Measurements from ENCODE around the gene SLC29A3. TPM values are rescaled to one million over a fixed set of nuclear protein-coding genes. Genes with fewer than 3 reads are reported as not detected.
"Not testable (repeated sequence)": the region's sequence is repeated elsewhere in the genome, so short reads cannot be mapped to it uniquely, and the experiment has no call there.

SLC29A3 gene
- polyA plus RNA-seq, 1 experiment: 7.2 TPM

DNA sequence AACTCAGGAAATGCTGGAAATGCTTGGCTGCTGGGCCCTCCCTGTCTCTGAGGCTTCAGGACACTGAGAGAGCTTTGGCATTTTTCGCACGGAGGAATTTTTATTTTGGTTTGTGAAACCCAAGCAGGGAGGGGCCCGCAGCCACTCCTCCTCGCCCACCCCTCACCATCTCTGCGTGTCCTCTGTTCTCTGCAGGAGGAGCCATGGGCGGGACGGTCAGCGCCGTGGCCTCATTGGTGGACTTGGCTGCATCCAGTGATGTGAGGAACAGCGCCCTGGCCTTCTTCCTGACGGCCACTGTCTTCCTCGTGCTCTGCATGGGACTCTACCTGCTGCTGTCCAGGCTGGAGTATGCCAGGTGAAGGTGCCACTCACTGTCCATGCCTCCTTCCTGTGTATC is 36.8 kb downstream of the SLC29A3 start:
- TF ChIP-seq, protein P1, sequence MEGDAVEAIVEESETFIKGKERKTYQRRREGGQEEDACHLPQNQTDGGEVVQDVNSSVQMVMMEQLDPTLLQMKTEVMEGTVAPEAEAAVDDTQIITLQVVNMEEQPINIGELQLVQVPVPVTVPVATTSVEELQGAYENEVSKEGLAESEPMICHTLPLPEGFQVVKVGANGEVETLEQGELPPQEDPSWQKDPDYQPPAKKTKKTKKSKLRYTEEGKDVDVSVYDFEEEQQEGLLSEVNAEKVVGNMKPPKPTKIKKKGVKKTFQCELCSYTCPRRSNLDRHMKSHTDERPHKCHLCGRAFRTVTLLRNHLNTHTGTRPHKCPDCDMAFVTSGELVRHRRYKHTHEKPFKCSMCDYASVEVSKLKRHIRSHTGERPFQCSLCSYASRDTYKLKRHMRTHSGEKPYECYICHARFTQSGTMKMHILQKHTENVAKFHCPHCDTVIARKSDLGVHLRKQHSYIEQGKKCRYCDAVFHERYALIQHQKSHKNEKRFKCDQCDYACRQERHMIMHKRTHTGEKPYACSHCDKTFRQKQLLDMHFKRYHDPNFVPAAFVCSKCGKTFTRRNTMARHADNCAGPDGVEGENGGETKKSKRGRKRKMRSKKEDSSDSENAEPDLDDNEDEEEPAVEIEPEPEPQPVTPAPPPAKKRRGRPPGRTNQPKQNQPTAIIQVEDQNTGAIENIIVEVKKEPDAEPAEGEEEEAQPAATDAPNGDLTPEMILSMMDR (IDR thresholded peaks at IDR 0.05; ENCODE audit: insufficient read depth, low read depth, low read length): no peak
- Histone ChIP-seq H3K4me3 (ENCODE audit: low read depth, low read length) (no peak overlapping the region), H3K27me3 (ENCODE audit: control insufficient read depth, insufficient read depth, low read length) (no peaks in the 10 kb centered on the region), H3K36me3 (ENCODE audit: control insufficient read depth, insufficient read depth, low read length) (no peaks in the 10 kb centered on the region)
- CTCF ChIA-PET: interaction anchor here (0.6 kb wide), 1 partner anchor 286 kb away, joined by 3 read pairs; no protein-coding TSS in a partner anchor
- POLR2A ChIA-PET: no interaction called here
- no peak for DNase-seq (ENCODE audit: low read depth)

DNA sequence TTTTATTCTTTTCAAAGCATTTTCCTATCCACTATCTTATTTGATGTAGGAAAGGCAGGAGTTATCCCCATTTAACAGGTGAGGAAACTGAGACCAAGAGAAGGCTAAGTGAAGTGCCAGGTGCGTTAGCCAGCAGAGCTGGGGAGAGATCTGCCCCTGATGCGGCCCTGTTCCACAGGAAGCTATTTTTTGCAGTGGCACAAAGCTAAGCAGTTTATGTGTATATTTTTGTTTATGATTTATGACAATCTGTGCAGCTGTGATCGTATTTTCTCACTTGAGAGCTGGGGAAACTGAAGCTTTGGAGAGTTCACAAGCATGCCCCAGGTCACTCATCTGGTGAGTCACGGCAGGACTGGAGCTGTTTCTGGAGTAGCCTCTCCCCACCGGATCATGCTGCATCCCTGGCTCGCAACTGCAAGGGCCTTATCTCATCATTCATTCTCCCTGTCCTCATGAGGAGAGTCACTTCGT is 38.8 kb downstream of the SLC29A3 start:
- DNase-seq (ENCODE audit: low read depth): no peak
- POLR2A ChIA-PET: interaction anchor here (0.6 kb wide), 1 partner anchor 881 kb away, joined by 3 read pairs; no protein-coding TSS in a partner anchor

GRCh38 chr10:71358277-71358676 is 39.2 kb downstream of the SLC29A3 start:
- TF ChIP-seq, protein P1 (IDR thresholded peaks at IDR 0.05; ENCODE audit: insufficient read depth, low read depth, low read length): no peak
- Histone ChIP-seq H3K36me3 (ENCODE audit: control insufficient read depth, insufficient read depth, low read length) (no peaks in the 10 kb centered on the region; the same call in 1 of the 2 replicates), H3K27me3 (ENCODE audit: control insufficient read depth, insufficient read depth, low read length) (no peaks in the 10 kb centered on the region), H3K4me3 (ENCODE audit: low read depth, low read length) (no peak overlapping the region)
- ChIA-PET POLR2A (interaction anchor here (0.6 kb wide), 1 partner anchor 881 kb away, joined by 3 read pairs; no protein-coding TSS in a partner anchor), CTCF (interaction anchor here (0.7 to 1.6 kb wide), 5 partner anchors 8 to 348 kb away, joined by 3 to 7 read pairs (median 4); no protein-coding TSS in a partner anchor)
- no peak for DNase-seq (ENCODE audit: low read depth)

More for the DNA sequence above, 38.8 kb downstream of the SLC29A3 start:
- Histone ChIP-seq H3K27me3 (ENCODE audit: control insufficient read depth, insufficient read depth, low read length) (no peaks in the 10 kb centered on the region), H3K4me3 (ENCODE audit: low read depth, low read length) (no peak overlapping the region), H3K36me3 (ENCODE audit: control insufficient read depth, insufficient read depth, low read length) (no peaks in the 10 kb centered on the region; the same call in 1 of the 2 replicates)
- TF ChIP-seq, protein P1 (IDR thresholded peaks at IDR 0.05; ENCODE audit: insufficient read depth, low read depth, low read length): no peak
- CTCF ChIA-PET: interaction anchor here (0.7 to 1.6 kb wide), 4 partner anchors 7 to 347 kb away, joined by 3 to 7 read pairs (median 4); no protein-coding TSS in a partner anchor

DNA sequence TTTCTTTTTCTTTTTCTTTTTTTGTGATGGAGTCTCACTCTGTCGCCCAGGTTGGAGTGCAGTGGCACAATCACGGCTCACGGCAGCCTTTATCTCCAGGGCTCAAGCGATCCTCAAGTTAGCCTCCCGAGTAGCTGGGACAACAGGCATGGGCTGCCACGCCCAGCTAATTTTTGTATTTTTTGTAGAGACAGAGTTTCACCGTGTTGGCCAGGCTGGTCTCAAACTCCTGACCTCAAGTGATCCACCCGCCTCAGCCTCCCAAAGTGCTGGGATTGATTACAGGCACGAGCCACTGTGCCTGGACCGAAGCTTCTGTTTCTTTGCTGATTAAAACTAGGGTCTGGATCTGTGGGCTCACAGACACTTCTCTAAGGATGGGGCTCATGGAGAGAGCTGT is 39.8 kb downstream of the SLC29A3 start:
- H3K27me3 ChIP-seq (ENCODE audit: control insufficient read depth, insufficient read depth, low read length); DNase-seq (ENCODE audit: low read depth); H3K4me3 ChIP-seq (ENCODE audit: low read depth, low read length); H3K36me3 ChIP-seq (ENCODE audit: control insufficient read depth, insufficient read depth, low read length); POLR2A ChIA-PET: not testable (repeated sequence)
- CTCF ChIA-PET: interaction anchor here (1.5 to 1.6 kb wide), 3 partner anchors 8 to 18 kb away, joined by 4 to 7 read pairs (median 5); no protein-coding TSS in a partner anchor

- no peaks in the 10 kb centered on the region; the same call in 1 of the 2 replicates for H3K36me3 ChIP-seq (ENCODE audit: control insufficient read depth, insufficient read depth, low read length)
- TF ChIP-seq, protein P1 (IDR thresholded peaks at IDR 0.05; ENCODE audit: insufficient read depth, low read depth, low read length): no peak
- H3K4me3 ChIP-seq (ENCODE audit: low read depth, low read length): no peak overlapping the region
- no peak for DNase-seq (ENCODE audit: low read depth)
- ChIA-PET POLR2A (no interaction called here), CTCF (interaction anchor here (1.5 to 1.6 kb wide), 2 partner anchors 9 kb away, joined by 4 to 5 read pairs; no protein-coding TSS in a partner anchor)
- H3K27me3 ChIP-seq (ENCODE audit: control insufficient read depth, insufficient read depth, low read length): no peaks in the 10 kb centered on the region
Measured at GRCh38 chr10:71359364-71360046, 40.4 kb downstream of the SLC29A3 start.
